Posterior vena cava (tissue), 2 donors: ENCODE data around the gene DPP10. TPM values are rescaled to one million over a fixed set of nuclear protein-coding genes. Genes with fewer than 3 reads are reported as not detected.
"Not testable (repeated sequence)": the region's sequence is repeated elsewhere in the genome, so short reads cannot be mapped to it uniquely, and the experiment has no call there.

Experiments used
- DNase-seq: peaks from one replicate; pipeline ENCODE4 v3.0.0-alpha.2; 2020; ENCODE audit warnings: low spot score
- intact Hi-C, 2 donors: fragments of 100-400 bp; cut with DNase I; formaldehyde crosslinking; loops; one replicate each; pipeline versions ENCODE4 v1.14.1 to v1.14.2; 2022 to 2023
- total RNA-seq, 2 donors: library from RNA; stranded (reverse); fragmentation: NEBNext Ultra II Directional; extraction: Animal tissue kit (Norgen Biotek cat#: 25700); gene quantifications; one replicate each; pipeline ENCODE4 v1.2.1, GENCODE V29; 2021
- donor health status: DM: yes; HTN: yes; CAD: no.
- donor health status: DM: yes; HTN: yes; CAD: no.

Gene DPP10
- total RNA-seq, 2 donors from 2014 or later: not detected

DNA sequence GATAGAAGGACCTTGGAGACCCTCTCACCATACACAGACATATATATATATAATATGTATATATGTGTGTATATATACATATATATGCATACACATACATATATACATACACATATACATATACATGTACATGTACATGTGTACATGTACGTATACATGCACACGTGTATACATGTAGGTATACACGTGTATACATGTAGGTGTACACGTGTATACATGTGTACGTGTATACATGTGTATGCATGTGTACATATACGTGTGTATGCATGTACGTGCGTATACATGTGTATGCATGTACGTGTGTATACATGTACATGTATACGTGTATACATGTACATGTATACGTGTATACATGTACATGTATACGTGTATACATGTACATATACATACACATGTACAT, 54.5 kb downstream of the DPP10 start:
- intact Hi-C loops: no loop called here
- no peak for DNase-seq

DNA sequence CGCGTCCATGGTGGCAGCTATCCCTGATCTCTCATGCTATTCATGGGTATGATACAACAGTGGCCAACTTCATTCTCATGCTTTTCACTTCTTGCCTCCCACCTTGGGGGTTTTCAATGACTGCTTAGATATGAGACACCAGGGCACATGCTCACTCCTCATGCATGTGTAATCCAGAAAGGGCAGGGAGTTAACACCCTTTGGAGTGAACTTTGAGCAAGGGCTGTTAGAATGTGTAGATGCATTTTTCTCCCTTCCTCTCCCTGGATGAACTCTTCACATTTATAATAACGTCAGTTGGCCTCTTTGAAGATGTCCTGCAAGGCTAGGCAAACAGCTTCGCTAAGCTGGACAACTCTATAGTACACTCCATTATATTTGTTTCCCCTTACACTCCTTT, 56.7 kb downstream of the DPP10 start:
- intact Hi-C loops: no loop called here

DNA sequence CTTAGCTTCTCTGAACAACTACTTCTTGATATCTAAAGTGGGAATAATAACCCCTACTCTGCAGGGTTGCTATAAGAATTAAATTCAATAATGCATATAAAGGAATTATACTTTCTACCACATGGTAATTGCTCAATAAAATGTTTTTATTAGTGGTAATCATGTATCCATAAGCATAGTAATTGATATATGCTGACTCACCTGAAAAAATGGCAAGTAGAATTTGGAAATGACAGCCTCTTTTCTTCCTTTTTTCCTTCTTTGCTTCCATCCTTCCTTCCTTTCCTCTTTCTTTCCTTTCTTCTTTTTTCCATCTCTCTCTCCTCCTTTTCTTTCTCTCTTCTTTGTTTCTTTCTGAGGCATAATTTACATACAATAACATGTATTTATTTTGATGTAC, 65.3 kb downstream of the DPP10 start:
- no peak for DNase-seq
- intact Hi-C loops: no loop called here

More for the DNA sequence above, 56.7 kb downstream of the DPP10 start:
- DNase-seq: no peak

- intact Hi-C loops: no loop called here
- DNase-seq: no peak
These were observed 73.4 kb downstream of the DPP10 start for GRCh38 chr2:114515882-114516281.

DNA sequence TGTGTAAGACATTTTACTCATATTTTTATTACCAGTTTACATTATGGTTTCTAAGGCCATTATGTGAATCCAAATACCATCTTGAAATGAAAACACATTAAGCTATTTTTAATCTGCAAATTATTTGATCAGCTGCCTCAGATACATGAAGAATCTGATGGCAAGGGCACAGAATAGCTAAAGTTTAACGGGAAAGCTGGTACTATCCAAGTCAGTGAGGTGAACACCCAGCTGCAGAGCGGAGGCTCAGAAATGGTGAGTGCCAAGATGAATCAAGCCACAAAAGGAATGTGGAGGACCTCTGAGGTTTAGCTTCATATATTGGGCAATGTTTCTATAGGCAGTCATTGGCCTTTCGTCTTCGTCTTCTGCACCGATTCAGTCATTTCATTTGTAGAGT, 75.1 kb downstream of the DPP10 start:
- intact Hi-C loops: no loop called here
- no peak for DNase-seq

DNA sequence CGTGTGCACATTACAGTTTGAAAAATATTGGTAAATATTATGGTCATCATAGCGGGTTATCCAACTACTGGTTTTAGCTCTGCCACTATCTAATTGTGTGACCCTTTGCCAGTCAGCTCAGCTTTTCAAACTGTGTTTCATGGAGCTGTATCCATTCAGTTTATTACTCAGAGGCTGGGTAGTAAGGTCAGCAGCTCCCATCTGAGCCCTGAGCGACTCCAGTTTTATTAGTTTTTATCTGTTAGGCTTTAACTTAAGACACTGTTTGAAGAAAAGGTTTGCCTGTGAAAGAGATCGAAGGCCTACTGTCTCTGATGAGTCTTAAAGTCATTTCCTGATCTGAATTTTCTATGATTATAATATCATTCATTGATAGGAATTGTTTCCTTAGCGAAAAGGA, 76.3 kb downstream of the DPP10 start:
- intact Hi-C loops: no loop called here
- no peak for DNase-seq

DNA sequence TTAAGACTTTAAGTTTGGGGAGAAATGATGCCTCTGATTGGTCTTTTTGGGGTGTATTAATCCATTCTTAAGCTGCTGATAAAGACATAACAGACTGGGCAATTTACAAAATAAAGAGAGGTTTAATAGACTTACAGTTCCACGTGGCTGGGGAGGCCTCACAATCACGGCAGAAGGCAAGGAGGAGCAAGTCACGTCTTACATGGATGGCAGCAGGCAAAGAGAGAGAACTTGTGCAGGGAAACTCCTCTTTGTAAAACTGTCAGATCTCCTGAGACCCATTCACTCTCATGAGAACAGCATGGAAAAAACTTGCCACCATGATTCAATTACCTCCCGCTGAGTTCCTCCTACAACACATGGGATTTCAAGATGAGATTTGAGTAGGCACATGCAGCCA, 80.2 kb downstream of the DPP10 start:
- DNase-seq, intact Hi-C loops: not testable (repeated sequence)

GRCh38 chr2:114525955-114526354, 83.5 kb downstream of the DPP10 start:
- intact Hi-C loops: no loop called here
- DNase-seq: no peak

DNA sequence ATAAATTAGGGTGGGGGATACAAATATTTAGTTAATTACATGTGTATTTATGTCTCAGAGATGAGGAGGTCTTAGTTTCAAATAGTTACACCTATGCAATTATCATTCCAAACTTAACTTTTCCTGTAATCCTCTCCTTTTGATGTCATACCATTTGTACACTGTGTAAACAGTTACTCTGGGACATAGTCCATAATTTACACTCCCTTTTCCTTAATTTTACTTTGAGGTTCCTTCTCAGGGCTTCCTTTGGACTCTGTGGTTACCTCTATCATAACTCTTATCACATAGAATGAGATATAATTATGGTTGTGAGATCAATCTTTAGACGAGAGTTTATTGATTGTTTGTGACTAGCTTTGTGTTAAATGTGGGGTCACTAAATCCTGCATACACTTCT, 84.4 kb downstream of the DPP10 start:
- intact Hi-C loops: no loop called here
- no peak for DNase-seq

GRCh38 chr2:114527330-114527983, 85.0 kb downstream of the DPP10 start:
- intact Hi-C loops: no loop called here
- no peak for DNase-seq

GRCh38 chr2:114534116-114535084, 92.0 kb downstream of the DPP10 start:
- intact Hi-C loops: no loop called here
- no peak for DNase-seq

DNA sequence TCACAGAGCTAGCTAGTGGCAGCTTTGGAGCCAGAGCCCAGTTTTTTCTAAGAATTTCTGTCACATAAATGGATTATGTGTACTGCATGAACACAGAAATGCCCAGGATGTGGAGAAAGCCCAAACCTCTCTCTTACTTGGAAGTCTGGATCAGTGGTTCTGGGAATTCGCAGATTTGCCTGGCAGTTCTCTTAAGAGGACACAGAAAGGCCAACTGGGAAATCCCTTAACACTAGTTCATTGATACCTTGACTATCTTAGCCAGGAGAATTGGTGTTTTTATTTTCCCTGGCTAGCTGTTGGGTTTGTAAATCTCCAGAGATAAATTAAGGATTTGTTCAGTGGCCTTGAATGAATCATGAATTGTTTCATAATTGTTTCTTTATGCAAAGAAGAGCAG, 95.3 kb downstream of the DPP10 start:
- no peak for DNase-seq
- intact Hi-C loops: no loop called here

- DNase-seq: no peak
- intact Hi-C loops: no loop called here
These were observed 100.3 kb downstream of the DPP10 start for GRCh38 chr2:114542695-114543094.

GRCh38 chr2:114543236-114543766, 100.9 kb downstream of the DPP10 start:
- intact Hi-C loops: no loop called here

DNA sequence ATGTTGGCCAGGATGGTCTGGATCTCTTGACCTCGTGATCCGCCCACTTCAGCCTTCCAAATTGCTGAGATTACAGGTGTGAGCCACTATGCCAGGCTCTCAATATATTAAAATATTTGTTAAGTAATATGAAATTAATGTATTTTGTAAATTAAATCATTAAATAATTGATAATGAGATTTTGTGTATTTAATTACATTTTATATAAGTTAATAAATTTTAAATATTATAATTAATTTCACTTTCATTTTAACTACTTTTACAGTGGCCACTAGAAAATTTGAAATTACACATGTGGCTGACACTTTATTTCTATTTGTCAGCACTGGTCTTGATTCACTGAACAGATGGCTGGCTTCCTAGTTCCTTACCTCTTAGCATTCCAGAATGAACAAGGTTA, 102.6 kb downstream of the DPP10 start:
- intact Hi-C loops: no loop called here
- no peak for DNase-seq

More at GRCh38 chr2:114543236-114543766, 100.9 kb downstream of the DPP10 start:
- no peak for DNase-seq

- DNase-seq: no peak
- intact Hi-C loops: no loop called here
These were observed 104.1 kb downstream of the DPP10 start for GRCh38 chr2:114546531-114546930.

DNA sequence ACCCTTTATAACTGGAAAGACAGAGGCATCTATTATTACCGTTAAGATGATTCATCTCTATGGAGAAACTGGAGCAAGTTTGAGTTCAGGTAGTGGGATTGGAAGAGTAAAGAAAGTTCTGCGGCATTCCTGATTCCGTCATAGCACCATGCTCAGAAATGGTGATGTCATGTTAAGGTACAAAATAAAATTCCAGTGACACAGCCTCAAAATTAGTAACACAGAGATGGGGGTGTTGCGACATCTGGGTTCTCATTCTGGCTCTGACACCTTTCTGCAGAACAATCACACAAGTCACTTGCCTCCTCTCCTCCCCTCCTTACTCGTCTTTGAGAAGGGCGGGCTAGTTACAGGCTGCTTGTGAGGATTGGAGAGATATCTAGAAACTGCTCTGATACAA, 105.7 kb downstream of the DPP10 start:
- no peak for DNase-seq
- intact Hi-C loops: no loop called here

GRCh38 chr2:114550364-114550763, 107.9 kb downstream of the DPP10 start:
- intact Hi-C loops: no loop called here
- DNase-seq: no peak

- intact Hi-C loops: no loop called here
- no peak for DNase-seq
These were observed 108.7 kb downstream of the DPP10 start for GRCh38 chr2:114550895-114551793.
